Kidney (tissue), 14 donors: ENCODE results near the gene NFU1. TPM values are rescaled to one million over a fixed set of nuclear protein-coding genes. Genes with fewer than 3 reads are reported as not detected.

Experiments used
- DNase-seq, 5 donors: peaks; one replicate each; pipeline ENCODE4 v3.0.0-alpha.2; 2013 to 2020
- FAIRE-seq: peaks from 2 replicates; lab custom pipeline; 2012; peaks lifted over from hg19 to GRCh38; lab: Jason Lieb, UNC
- H3K27ac ChIP-seq, 2 donors: one replicate each; pipeline ENCODE4 v1.7.0; 2013; ENCODE audit warnings: low read depth in 2 of 2, low read length in 2 of 2, inconsistent platforms in 1 of 2
- H3K27me3 ChIP-seq: one replicate; pipeline ENCODE4 v1.7.1; 2013; ENCODE audit warnings: low read length, inconsistent platforms; ENCODE audit not compliant: control insufficient read depth, insufficient read depth
- H3K36me3 ChIP-seq, 3 donors: one replicate each; pipeline versions ENCODE4 v1.7.0 to v1.7.1; 2013; ENCODE audit warnings: low read length in 3 of 3, control low read depth in 1 of 3, inconsistent platforms in 1 of 3; ENCODE audit not compliant: insufficient read depth in 3 of 3, control insufficient read depth in 2 of 3
- H3K4me1 ChIP-seq, 3 donors: one replicate each; pipeline versions ENCODE4 v1.7.0 to v1.7.1; 2013; ENCODE audit warnings: low read length in 3 of 3, inconsistent platforms in 1 of 3, low read depth in 1 of 3; ENCODE audit not compliant: control insufficient read depth in 2 of 3, insufficient read depth in 2 of 3
- H3K4me3 ChIP-seq, 3 donors: one replicate each; pipeline versions ENCODE4 v1.7.0 to v1.8.1; 2013; ENCODE audit warnings: low read length in 3 of 3, control low read depth in 1 of 3, inconsistent platforms in 1 of 3
- H3K9ac ChIP-seq, 3 donors: one replicate each; pipeline versions ENCODE4 v1.7.0 to v1.7.1; 2013; ENCODE audit warnings: low read length in 3 of 3, control low read depth in 1 of 3, inconsistent platforms in 1 of 3
- H3K9me3 ChIP-seq, 3 donors: one replicate each; pipeline versions ENCODE4 v1.7.0 to v1.7.1; 2013; ENCODE audit warnings: low read length in 3 of 3, control low read depth in 1 of 3, inconsistent platforms in 1 of 3; ENCODE audit not compliant: control insufficient read depth in 2 of 3, insufficient read depth in 1 of 3
- CTCF ChIP-seq: IDR thresholded peaks from 3 replicates; pipeline ENCODE4 v1.5.1; 2012; ENCODE audit warnings: mild to moderate bottlenecking, moderate library complexity, borderline replicate concordance; ENCODE audit not compliant: insufficient read depth; ENCODE audit errors: extremely low read depth
- intact Hi-C: fragments of 100-400 bp; cut with DNase I; formaldehyde crosslinking; loops from one replicate; pipeline ENCODE4 v1.11.1; 2022
- polyA plus RNA-seq: library from polyadenylated mRNA; stranded (reverse); fragments of 350-450 nt; fragmentation: Illumina TruSeq; extraction: RNeasy Lipid Tissue Mini Kit (QIAGEN cat#74804); gene quantifications from one replicate; pipeline ENCODE4 v1.2.3, GENCODE V29; 2014; ENCODE audit warnings: low read depth, low replicate concordance; ENCODE audit not compliant: insufficient read depth
- total RNA-seq: library from RNA; stranded (reverse); fragmentation: NEBNext Ultra II Directional; extraction: Animal tissue kit (Norgen Biotek cat#: 25700); gene quantifications from one replicate; pipeline ENCODE4 v1.2.1, GENCODE V29; 2021
- donor health status: control.
- donor health status: control.
- donor health status: control.
- donor health status: control.
- donor health status: control.
- donor health status: DM: yes; HTN: yes; CAD: no.
- donor health status: Normal renal cell carcinoma (clear cell type).

The NFU1 gene
- total and polyA plus RNA-seq, 2 donors from 2014 or later, result 40.2 to 120 TPM

GRCh38 chr2:69386360-69386759 is 50.9 kb downstream of the NFU1 start:
- peak overlapping the region; percentile 73 to 78 for H3K27ac ChIP-seq
- H3K9ac ChIP-seq, result peak overlapping the region; percentile 37 to 67 (median 63)
- DNase-seq, result peak in 1 of 5 donors; percentile 22
- H3K4me1 ChIP-seq, result peaks cover 0 to 9% (median 7%) of the 10 kb centered on the region in 3 donors
- FAIRE-seq, result no peak
- no peaks in the 10 kb centered on the region for H3K9me3 ChIP-seq
- H3K27me3 ChIP-seq, result no peaks in the 10 kb centered on the region
- intact Hi-C loops, result no loop called here
- H3K4me3 ChIP-seq, result peak overlapping the region; percentile 55 to 80 (median 63)
- H3K36me3 ChIP-seq, result no peaks in the 10 kb centered on the region
- TF ChIP-seq CTCF, result no peak

- intact Hi-C loops, result no loop called here
- no peak for FAIRE-seq
- Histone ChIP-seq H3K27me3 (no peaks in the 10 kb centered on the region), H3K27ac (no peak overlapping the region), H3K4me3 (peak overlapping the region in 2 of 3 donors; percentile 63 to 80), H3K9ac (no peak overlapping the region), H3K9me3 (no peaks in the 10 kb centered on the region), H3K36me3 (no peaks in the 10 kb centered on the region), H3K4me1 (peaks cover 0 to 9% (median 7%) of the 10 kb centered on the region in 3 donors)
- no peak for DNase-seq
- TF ChIP-seq CTCF, result no peak
Observed at GRCh38 chr2:69385443-69386151, 51.6 kb downstream of the NFU1 start.

- Histone ChIP-seq H3K9me3 (no peaks in the 10 kb centered on the region), H3K27me3 (no peaks in the 10 kb centered on the region), H3K4me1 (peaks cover 0 to 9% (median 7%) of the 10 kb centered on the region in 3 donors), H3K4me3 (no peak overlapping the region), H3K36me3 (no peaks in the 10 kb centered on the region), H3K27ac (no peak overlapping the region), H3K9ac (no peak overlapping the region)
- intact Hi-C loops, result no loop called here
- no peak for FAIRE-seq
- no peak for TF ChIP-seq CTCF
- no peak for DNase-seq
Observed at GRCh38 chr2:69384618-69385081, 52.6 kb downstream of the NFU1 start.
